Measurements from ENCODE around the gene ATG5. TPM values are rescaled to one million over a fixed set of nuclear protein-coding genes. Genes with fewer than 3 reads are reported as not detected.

ATG5 gene
- polyA plus RNA-seq, 1 donor (not counting 4 experiments of a cell fraction or from before 2014, with no cell fraction given) = 60.0 TPM

GRCh38 chr6:106215608-106216007 is 110.0 kb downstream of the ATG5 start:
- no peaks in the 10 kb centered on the region for H3K36me3 ChIP-seq (ENCODE audit: control insufficient read depth in 2 of 2, extremely low read depth in 1 of 2, insufficient read depth in 2 of 2, low read length in 2 of 2)
- H3K27me3 ChIP-seq (ENCODE audit: control insufficient read depth, extremely low read depth, insufficient read depth, low read length) = no peaks in the 10 kb centered on the region
- dilution Hi-C loops (cut with MboI; ENCODE audit: extremely low pct_ligation_motif_present, low sequenced_read_pairs) = no loop called here
- H3K4me1 ChIP-seq (ENCODE audit: control insufficient read depth, extremely low read depth, insufficient read depth, low read length) = no peaks in the 10 kb centered on the region
- TF ChIP-seq, protein P1, sequence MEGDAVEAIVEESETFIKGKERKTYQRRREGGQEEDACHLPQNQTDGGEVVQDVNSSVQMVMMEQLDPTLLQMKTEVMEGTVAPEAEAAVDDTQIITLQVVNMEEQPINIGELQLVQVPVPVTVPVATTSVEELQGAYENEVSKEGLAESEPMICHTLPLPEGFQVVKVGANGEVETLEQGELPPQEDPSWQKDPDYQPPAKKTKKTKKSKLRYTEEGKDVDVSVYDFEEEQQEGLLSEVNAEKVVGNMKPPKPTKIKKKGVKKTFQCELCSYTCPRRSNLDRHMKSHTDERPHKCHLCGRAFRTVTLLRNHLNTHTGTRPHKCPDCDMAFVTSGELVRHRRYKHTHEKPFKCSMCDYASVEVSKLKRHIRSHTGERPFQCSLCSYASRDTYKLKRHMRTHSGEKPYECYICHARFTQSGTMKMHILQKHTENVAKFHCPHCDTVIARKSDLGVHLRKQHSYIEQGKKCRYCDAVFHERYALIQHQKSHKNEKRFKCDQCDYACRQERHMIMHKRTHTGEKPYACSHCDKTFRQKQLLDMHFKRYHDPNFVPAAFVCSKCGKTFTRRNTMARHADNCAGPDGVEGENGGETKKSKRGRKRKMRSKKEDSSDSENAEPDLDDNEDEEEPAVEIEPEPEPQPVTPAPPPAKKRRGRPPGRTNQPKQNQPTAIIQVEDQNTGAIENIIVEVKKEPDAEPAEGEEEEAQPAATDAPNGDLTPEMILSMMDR (optimal IDR thresholded peaks at IDR 0.05 in 1 of 3, IDR thresholded peaks at IDR 0.05 in 1 of 3, conservative IDR thresholded peaks at IDR 0.05 in 1 of 3; ENCODE audit: extremely low read depth in 1 of 3, insufficient read depth in 2 of 3, low read length in 3 of 3) = no peak
- no peak for TF ChIP-seq EZH2 (IDR thresholded peaks at IDR 0.05; ENCODE audit: low read length)
- FAIRE-seq (no peak), DNase-seq (ENCODE audit: low read depth, low spot score) (no peak)
- H3K4me2 ChIP-seq (ENCODE audit: control insufficient read depth, extremely low read depth, insufficient read depth, low read depth, low read length) = no peak overlapping the region
- H3K9me1 ChIP-seq (ENCODE audit: control insufficient read depth, extremely low read depth, insufficient read depth, low read length) = no peaks in the 10 kb centered on the region
- peaks cover 4% of the 10 kb centered on the region for H3K79me2 ChIP-seq (ENCODE audit: control insufficient read depth, insufficient read depth, low read length)
- no peak overlapping the region for H3K27ac ChIP-seq (ENCODE audit: control insufficient read depth, insufficient read depth, low read length)
- no peak overlapping the region for H3K9ac ChIP-seq (ENCODE audit: control insufficient read depth, extremely low read depth, insufficient read depth, low read length)
- no peak overlapping the region for H2AFZ ChIP-seq (ENCODE audit: control insufficient read depth, low read length)
- no peak overlapping the region for H3K4me3 ChIP-seq (ENCODE audit: control insufficient read depth in 2 of 3, extremely low read depth in 1 of 3, insufficient read depth in 2 of 3, low read depth in 1 of 3, low read length in 3 of 3)
- no peaks in the 10 kb centered on the region for H4K20me1 ChIP-seq (ENCODE audit: control insufficient read depth, extremely low read depth, insufficient read depth, low read length)
- H3K9me3 ChIP-seq (ENCODE audit: control insufficient read depth, low read depth, low read length) = no peaks in the 10 kb centered on the region

GRCh38 chr6:106214531-106214930 is 111.0 kb downstream of the ATG5 start:
- Histone ChIP-seq H3K4me2 (ENCODE audit: control insufficient read depth, extremely low read depth, insufficient read depth, low read depth, low read length) (no peak overlapping the region), H3K27me3 (ENCODE audit: control insufficient read depth, extremely low read depth, insufficient read depth, low read length) (no peaks in the 10 kb centered on the region), H3K27ac (ENCODE audit: control insufficient read depth, insufficient read depth, low read length) (no peak overlapping the region), H3K9me1 (ENCODE audit: control insufficient read depth, extremely low read depth, insufficient read depth, low read length) (no peaks in the 10 kb centered on the region), H2AFZ (ENCODE audit: control insufficient read depth, low read length) (no peak overlapping the region), H3K4me1 (ENCODE audit: control insufficient read depth, extremely low read depth, insufficient read depth, low read length) (no peaks in the 10 kb centered on the region), H3K9ac (ENCODE audit: control insufficient read depth, extremely low read depth, insufficient read depth, low read length) (no peak overlapping the region), H3K79me2 (ENCODE audit: control insufficient read depth, insufficient read depth, low read length) (peaks cover 2% of the 10 kb centered on the region), H3K9me3 (ENCODE audit: control insufficient read depth, low read depth, low read length) (no peaks in the 10 kb centered on the region), H4K20me1 (ENCODE audit: control insufficient read depth, extremely low read depth, insufficient read depth, low read length) (no peaks in the 10 kb centered on the region), H3K36me3 (ENCODE audit: control insufficient read depth in 2 of 2, extremely low read depth in 1 of 2, insufficient read depth in 2 of 2, low read length in 2 of 2) (peaks cover 0 to 2% of the 10 kb centered on the region in 2 experiments), H3K4me3 (ENCODE audit: control insufficient read depth in 2 of 3, extremely low read depth in 1 of 3, insufficient read depth in 2 of 3, low read depth in 1 of 3, low read length in 3 of 3) (no peak overlapping the region)
- dilution Hi-C loops (cut with MboI; ENCODE audit: extremely low pct_ligation_motif_present, low sequenced_read_pairs) = no loop called here
- TF ChIP-seq EZH2 (IDR thresholded peaks at IDR 0.05; ENCODE audit: low read length) = no peak
- TF ChIP-seq, protein P1 (optimal IDR thresholded peaks at IDR 0.05 in 1 of 3, IDR thresholded peaks at IDR 0.05 in 1 of 3, conservative IDR thresholded peaks at IDR 0.05 in 1 of 3; ENCODE audit: extremely low read depth in 1 of 3, insufficient read depth in 2 of 3, low read length in 3 of 3) = no peak
- DNase-seq (ENCODE audit: low read depth, low spot score) (no peak), FAIRE-seq (no peak)

All from keratinocyte (primary cell).